ES-I3 (cell line): ENCODE data around the gene HECW1.

Experiments
- H3K36me3 ChIP-seq: 2 replicates; pipeline ENCODE4 v1.6.1; 2013; ENCODE audit warnings: mild to moderate bottlenecking, low read length, control low read depth, moderate library complexity; ENCODE audit not compliant: insufficient read depth
- H3K4me1 ChIP-seq: 2 replicates; pipeline ENCODE4 v1.6.1; 2013; ENCODE audit warnings: mild to moderate bottlenecking, control low read depth, low read length; ENCODE audit not compliant: insufficient read depth
- H3K9ac ChIP-seq: 2 replicates; pipeline ENCODE4 v1.6.1; 2013; ENCODE audit warnings: low read depth, mild to moderate bottlenecking, low read length, moderate library complexity
- H3K9me3 ChIP-seq: 2 replicates; pipeline ENCODE4 v1.6.1; 2013; ENCODE audit warnings: mild to moderate bottlenecking, low read length, moderate library complexity; ENCODE audit not compliant: control insufficient read depth, insufficient read depth

The HECW1 gene

DNA sequence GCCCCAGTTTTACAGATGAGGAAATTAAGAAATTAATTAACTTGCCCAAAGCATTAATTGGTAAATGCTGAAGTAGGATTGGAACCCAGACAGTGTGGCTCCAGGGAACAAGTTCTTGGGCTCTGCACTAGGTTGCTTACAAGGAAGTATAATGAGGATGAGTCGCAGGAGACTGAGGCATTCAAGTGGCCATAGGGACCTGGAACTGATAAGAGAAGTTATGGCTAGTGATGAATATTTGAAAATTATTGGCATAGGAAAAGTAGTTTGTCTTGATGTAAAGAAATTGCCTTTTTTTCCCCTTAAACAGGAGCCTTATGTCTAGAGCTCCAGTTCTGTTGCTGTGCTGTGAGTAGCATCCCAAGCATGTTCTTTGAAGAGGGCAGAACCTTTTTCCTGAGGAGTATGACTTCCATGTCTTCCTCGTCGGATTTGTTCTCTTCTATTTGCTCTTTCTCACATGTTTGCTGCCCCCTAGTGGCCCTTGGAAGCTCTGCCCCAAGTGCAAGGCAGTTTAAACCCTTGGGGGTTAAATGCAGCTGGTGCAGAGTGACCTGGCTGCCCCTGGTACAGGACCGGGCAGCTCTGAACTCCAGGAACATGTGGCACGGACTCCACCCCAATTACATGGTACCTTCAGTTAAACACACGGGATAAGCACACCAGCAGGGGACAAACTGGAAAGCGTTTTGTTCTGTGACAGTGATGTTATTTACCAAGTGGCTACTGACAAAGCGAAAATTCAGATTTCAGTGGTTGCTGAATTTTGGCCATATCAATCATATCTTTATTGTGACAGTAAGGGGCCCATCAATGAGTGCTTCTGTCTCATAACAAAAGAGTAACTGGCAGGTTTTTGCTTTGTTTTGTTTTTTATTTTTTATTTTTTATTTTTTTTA is 148.8 kb downstream of the HECW1 start:
- no peak overlapping the region for H3K9ac ChIP-seq
- peaks cover 12% of the 10 kb centered on the region; the same call in 1 of the 2 replicates for H3K9me3 ChIP-seq

DNA sequence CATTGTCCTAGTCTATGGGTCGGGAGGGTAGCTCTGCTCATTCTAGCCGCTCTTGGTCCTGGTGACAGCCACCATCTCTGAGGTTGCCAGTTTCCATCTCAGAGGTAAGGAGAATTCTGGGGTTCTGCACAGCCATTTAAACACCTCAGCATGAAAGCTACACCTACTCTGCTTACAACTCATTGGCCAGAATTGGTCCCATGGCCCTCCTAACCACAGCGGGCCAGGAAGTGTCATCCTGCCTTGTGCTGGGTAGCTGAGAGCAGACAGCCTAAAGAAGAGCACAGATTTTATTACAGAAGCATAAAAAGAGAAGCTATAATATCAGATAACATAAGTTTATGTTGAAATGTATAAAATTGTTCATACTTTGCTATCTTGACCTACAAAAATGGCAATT is 152.7 kb downstream of the HECW1 start:
- Histone ChIP-seq H3K9me3 (peaks cover 3% of the 10 kb centered on the region; the same call in 1 of the 2 replicates), H3K4me1 (no peaks in the 10 kb centered on the region), H3K9ac (no peak overlapping the region)

More for the DNA sequence above, 148.8 kb downstream of the HECW1 start:
- H3K36me3 ChIP-seq, result no peaks in the 10 kb centered on the region
- H3K4me1 ChIP-seq, result no peaks in the 10 kb centered on the region

DNA sequence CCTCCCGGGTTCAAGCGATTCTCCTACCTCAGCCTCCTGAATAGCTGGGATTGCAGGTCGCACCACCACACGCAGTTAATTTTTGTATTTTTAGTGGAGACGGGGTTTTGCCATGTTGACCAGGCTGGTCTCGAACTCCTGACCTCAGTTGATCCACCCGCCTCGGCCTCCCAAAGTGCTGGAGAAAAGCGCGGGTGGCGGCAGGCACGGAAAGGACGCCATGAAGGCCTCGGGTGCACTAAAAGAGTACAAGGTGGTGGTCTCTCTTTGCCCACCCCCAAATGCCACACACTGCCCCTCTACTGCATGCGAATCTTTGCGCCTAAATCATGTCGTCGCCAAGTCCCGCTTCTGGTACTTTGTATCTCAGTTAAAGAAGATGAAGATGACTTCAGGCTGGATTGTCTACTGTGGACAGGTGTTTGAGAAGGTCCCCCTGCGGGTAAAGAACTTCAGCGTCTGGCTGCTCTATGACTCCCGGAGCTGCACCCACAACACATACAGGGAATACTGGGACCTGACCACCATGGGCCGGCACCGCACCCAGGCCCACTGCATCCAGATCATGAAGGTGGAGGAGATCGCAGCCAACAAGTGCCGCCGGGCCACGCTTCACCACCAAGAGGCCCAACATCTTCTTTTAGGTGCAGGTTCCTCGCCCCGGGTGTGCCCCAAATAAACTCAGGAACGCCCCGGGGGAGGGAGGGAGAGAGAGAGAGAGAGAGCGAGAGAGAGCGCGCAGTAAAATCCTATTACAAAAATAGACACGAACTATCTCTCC is 161.7 kb downstream of the HECW1 start:
- no peak overlapping the region for H3K9ac ChIP-seq
- 0 out of 2 replicates have a peak, but pooled peaks cover 6% of the 10 kb centered on the region for H3K9me3 ChIP-seq
- peaks cover 3% of the 10 kb centered on the region; the same call in 1 of the 2 replicates for H3K4me1 ChIP-seq
- no peaks in the 10 kb centered on the region for H3K36me3 ChIP-seq

More for the DNA sequence above, 152.7 kb downstream of the HECW1 start:
- H3K36me3 ChIP-seq, result no peaks in the 10 kb centered on the region

DNA sequence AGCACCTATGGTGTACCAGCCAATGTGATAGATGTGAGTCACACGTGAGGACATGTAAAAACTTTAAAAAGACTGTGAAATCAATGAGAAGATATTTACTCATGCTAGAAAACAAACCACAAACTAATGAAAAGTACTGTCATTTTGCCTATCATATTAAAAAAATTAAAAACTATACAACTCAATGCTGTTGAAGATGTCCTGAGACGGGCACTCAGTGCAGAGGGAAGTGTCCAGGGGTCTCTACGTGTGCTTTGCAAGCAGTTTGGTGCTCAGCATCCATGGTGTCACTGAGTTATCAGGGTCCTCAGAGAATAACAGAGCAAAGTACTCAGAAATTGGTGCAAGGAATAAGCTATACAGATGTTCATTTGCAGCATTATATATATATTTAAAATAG is 162.3 kb downstream of the HECW1 start:
- peaks cover 3% of the 10 kb centered on the region; the same call in 1 of the 2 replicates for H3K4me1 ChIP-seq
- no peaks in the 10 kb centered on the region for H3K36me3 ChIP-seq
- H3K9me3 ChIP-seq, result 0 out of 2 replicates have a peak, but pooled peaks cover 6% of the 10 kb centered on the region
- no peak overlapping the region for H3K9ac ChIP-seq

DNA sequence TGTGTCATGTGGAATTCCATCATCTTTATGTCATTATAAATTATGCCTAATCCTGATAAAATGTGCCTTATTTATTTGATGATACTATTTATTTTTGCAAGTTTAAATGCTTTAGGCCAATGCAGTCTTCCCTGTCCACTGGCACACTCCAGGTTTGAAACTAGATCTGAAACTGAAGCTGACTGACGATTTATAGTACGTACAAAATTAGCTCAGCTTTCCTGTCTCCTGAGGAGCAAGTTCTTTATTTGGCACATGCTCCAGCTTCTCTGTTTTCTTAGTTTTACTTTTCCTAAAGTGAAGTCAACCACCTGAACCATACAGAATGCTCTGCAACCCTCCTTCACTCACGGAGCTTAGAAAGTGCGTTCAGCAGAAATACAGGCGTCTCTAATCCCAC is 164.1 kb downstream of the HECW1 start:
- H3K9me3 ChIP-seq, result no peaks in the 10 kb centered on the region
- H3K36me3 ChIP-seq, result no peaks in the 10 kb centered on the region
- peaks cover 3% of the 10 kb centered on the region; the same call in 1 of the 2 replicates for H3K4me1 ChIP-seq
- H3K9ac ChIP-seq, result no peak overlapping the region

DNA sequence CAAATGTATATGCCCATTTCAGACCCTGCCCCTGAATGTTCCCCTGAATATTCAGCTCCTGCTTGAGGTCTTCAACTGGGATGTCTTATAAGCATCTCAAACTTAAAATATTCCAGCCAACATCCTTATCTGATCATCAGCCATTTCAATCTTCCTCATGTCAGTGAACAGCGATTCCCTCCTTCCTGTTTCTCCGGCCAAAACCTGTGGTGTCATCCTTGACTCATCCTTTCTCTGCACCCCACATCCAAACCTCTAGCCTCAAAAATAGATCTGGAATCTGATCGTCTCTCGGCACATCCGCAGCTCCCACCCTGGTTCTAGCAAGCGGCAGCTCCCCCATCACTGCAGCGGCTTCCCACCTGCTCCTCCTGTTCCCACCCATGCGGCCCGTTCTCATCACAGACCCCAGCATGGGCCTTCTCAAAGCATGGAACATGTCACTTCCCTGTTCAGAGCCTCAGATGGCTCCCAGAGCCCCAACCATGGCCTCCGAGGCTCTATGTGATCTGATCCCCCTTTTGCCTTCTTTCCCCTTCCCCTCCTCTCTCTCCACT is 165.7 kb downstream of the HECW1 start:
- Histone ChIP-seq H3K4me1 (peaks cover 3% of the 10 kb centered on the region; the same call in 1 of the 2 replicates), H3K36me3 (no peaks in the 10 kb centered on the region), H3K9me3 (no peaks in the 10 kb centered on the region), H3K9ac (no peak overlapping the region)

DNA sequence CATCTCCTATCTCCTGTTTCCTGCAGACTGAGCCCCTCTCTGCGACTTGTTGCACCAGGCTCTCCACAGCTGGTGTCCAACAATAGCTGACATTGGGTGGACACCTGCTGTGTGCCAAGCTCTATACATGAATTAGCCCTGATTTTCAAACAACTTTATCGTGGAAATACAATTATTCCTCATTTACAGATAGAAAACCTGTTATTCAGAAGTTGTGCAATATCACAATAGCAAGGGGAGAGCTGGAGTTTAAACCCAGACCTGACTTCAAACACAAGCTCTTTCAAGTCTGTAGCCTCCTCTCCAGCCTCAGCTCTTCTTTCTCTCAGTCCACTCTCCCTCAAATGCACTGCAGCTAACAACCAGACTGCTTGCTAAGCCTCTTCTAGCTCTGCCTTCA is 168.8 kb downstream of the HECW1 start:
- no peaks in the 10 kb centered on the region for H3K4me1 ChIP-seq
- H3K9me3 ChIP-seq, result peaks cover 5% of the 10 kb centered on the region; the same call in 1 of the 2 replicates

DNA sequence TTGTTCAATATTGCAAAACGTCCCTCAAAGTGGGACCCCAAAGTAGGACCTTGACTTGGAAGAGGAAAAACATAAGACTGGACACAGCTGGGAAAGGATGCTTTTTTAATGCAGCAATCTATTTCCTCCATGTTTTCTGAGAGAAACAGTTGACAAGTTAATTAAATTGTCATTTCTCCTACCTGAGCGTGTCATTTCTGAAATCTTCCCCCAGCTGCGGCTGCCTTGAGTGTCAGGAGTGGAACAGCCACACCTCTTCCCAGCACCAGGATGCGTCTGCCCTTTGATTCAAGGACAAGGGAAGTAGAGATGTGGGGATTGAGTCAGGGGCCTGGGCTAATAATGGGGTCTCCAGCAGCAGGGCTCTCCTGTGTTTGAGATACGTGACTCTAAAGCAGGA is 171.3 kb downstream of the HECW1 start:
- Histone ChIP-seq H3K9me3 (peaks cover 5% of the 10 kb centered on the region; the same call in 1 of the 2 replicates), H3K36me3 (peaks cover 4% of the 10 kb centered on the region; the same call in 1 of the 2 replicates), H3K9ac (no peak overlapping the region), H3K4me1 (no peaks in the 10 kb centered on the region)

More for the DNA sequence above, 168.8 kb downstream of the HECW1 start:
- no peak overlapping the region for H3K9ac ChIP-seq
- no peaks in the 10 kb centered on the region for H3K36me3 ChIP-seq

DNA sequence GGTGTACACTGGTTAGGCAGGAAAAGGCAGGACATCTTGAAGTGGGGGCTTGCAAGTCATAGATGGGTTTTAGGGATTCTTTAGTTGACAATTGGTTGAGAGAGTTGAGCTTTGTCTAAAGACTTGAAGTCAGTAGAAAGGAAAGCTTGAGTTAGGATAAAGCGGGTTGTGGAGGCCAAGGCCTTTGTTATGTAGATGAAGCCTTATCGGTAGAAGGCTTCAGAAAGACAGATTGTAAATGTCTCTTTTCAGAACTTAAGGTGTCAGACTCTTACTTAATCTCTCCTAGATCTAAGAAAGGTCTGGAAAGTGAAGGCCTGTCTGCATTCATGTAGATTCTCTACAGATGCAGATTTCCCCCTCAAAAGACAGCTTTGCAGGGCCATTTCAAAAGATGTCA is 177.4 kb downstream of the HECW1 start:
- Histone ChIP-seq H3K4me1 (peaks cover 22% of the 10 kb centered on the region), H3K9me3 (peaks cover 30% of the 10 kb centered on the region), H3K36me3 (peaks cover 4% of the 10 kb centered on the region; the same call in 1 of the 2 replicates), H3K9ac (no peak overlapping the region)

DNA sequence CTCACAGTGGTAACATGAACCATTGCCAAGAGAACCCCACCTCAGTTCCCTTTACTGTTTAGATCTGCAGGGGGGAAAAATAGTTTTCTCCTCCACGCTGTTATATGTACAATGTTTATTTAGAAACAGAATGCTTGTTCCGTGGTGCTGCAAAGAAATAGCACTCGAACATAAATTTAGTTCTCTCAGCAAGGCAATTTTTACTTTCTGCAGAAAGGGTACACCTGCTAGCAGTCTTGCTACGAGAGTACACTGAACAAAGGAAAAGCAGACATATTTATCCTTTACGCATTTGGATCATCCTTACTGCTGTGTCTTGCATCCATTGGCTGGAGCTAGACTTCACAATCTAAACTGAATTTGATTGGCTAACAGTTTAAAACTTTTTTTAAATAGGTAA is 178.5 kb downstream of the HECW1 start:
- Histone ChIP-seq H3K4me1 (peaks cover 28% of the 10 kb centered on the region), H3K9ac (no peak overlapping the region), H3K9me3 (peaks cover 27% of the 10 kb centered on the region), H3K36me3 (peaks cover 4% of the 10 kb centered on the region; the same call in 1 of the 2 replicates)

DNA sequence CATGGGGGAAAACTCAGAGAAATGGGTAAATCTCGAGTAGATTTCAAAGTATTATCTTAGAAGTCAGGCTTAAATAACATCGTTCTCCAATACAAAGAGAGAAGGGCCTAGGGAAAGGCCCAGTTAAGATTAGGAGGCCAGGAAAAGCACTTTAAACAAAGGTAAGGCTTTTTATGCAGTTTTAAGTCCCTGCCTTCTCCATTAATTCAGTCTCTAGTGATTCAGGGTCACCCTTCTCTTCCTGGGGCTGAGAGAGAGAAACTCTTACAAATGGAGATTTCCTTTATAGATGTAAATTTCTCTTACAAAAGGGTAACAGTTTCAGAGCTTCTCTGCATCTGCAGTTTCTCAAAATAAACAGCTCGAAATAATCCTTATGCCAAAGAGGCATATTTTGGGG is 179.3 kb downstream of the HECW1 start:
- Histone ChIP-seq H3K9ac (no peak overlapping the region), H3K36me3 (peaks cover 4% of the 10 kb centered on the region; the same call in 1 of the 2 replicates), H3K4me1 (peaks cover 28% of the 10 kb centered on the region), H3K9me3 (peaks cover 25% of the 10 kb centered on the region)

DNA sequence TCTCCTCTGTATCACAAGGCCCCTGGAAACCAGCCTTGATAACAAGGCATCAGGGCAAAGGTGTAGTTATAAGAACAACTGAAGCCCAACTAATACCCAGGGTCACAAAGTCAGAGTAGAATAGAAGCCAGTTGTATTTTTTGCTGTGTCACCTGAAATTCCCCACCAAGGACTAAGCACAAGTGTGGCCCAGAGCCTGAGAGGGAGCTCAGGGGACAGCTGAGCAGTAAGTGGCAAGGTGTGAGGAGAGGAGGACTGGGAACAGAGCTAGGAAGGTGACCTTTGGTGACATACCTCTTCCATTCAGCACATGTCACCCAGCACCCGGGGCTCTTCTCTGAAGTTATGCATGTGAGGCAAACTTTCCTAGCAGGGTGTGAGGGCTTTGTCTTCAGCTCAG is 179.9 kb downstream of the HECW1 start:
- Histone ChIP-seq H3K9ac (no peak overlapping the region), H3K36me3 (peaks cover 4% of the 10 kb centered on the region; the same call in 1 of the 2 replicates), H3K9me3 (peaks cover 25% of the 10 kb centered on the region), H3K4me1 (peaks cover 28% of the 10 kb centered on the region)

DNA sequence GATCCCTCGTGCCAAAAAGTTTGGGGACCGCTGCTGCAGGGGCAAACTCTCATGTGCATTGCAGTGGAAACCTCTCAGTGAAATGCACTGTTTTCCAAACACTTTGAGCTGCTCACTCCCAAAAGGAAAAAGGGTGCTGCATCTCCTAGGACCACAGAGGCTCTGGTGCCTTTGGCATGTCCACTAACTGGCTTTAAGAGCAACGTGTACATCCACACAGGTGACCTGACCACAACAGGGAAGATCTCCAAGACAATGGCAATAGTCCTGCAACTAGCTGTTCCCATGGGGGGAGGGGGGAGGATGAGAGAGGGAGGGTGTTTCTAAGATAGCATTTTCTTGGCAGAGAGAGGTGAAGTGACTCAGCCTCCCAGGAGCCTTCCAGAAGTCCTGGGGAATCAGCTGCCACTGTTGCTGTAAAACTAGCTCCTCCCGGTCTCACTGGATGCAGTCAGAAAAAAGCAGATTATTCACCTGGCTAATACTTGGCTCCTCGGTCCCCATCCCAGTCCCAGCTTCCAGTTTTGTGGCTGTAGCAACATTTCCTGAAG is 181.7 kb downstream of the HECW1 start:
- H3K4me1 ChIP-seq, result peaks cover 28% of the 10 kb centered on the region
- H3K9me3 ChIP-seq, result peaks cover 25% of the 10 kb centered on the region
- no peaks in the 10 kb centered on the region for H3K36me3 ChIP-seq
- no peak overlapping the region for H3K9ac ChIP-seq

DNA sequence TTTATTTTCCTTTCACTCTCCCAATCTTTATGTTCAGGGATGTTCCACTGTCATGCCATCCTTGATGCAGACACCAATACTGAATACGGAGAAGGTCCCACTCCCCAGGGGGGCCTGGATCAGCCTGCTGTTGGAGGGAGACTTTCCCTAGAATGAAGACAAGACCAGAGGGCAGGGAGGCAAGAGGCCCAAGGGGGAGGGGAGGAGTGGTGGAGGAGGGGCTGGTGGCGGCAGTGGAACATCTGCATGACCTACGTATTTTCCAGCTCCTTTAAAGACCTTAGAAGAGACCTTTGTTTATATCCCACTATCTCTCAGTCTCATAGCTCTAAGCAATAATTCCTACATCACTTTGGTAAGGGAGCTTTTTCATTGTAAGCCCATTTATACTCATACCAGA is 183.0 kb downstream of the HECW1 start:
- Histone ChIP-seq H3K9me3 (peaks cover 13% of the 10 kb centered on the region), H3K36me3 (no peaks in the 10 kb centered on the region), H3K9ac (no peak overlapping the region), H3K4me1 (peaks cover 28% of the 10 kb centered on the region)
